ENCODE results near the gene ADSS1. TPM values are rescaled to one million over a fixed set of nuclear protein-coding genes. Genes with fewer than 3 reads are reported as not detected.

Gene ADSS1
- total RNA-seq, 4 donors from 2014 or later, result 5.1 to 32.2 (median 8.8) TPM

GRCh38 chr14:104694475-104694950 is 29.5 kb upstream of the ADSS1 start:
- Histone ChIP-seq H3K4me1 (peaks cover 0 to 97% (median 88%) of the 10 kb centered on the region in 3 donors), H3K9me3 (no peaks in the 10 kb centered on the region), H3K27ac (peak overlapping the region in 3 of 4 donors; percentile 76 to 90 (median 89)), H3K4me3 (peak overlapping the region in 1 of 2 donors; percentile 12), H3K27me3 (no peaks in the 10 kb centered on the region), H3K36me3 (peaks cover 0 to 10% of the 10 kb centered on the region in 2 donors)
- TF ChIP-seq POLR2AphosphoS5 (IDR thresholded peaks at IDR 0.05) (no peak), POLR2A (IDR thresholded peaks at IDR 0.05) (no peak), EP300 (IDR thresholded peaks at IDR 0.05) (no peak)
- TF ChIP-seq, protein P1, sequence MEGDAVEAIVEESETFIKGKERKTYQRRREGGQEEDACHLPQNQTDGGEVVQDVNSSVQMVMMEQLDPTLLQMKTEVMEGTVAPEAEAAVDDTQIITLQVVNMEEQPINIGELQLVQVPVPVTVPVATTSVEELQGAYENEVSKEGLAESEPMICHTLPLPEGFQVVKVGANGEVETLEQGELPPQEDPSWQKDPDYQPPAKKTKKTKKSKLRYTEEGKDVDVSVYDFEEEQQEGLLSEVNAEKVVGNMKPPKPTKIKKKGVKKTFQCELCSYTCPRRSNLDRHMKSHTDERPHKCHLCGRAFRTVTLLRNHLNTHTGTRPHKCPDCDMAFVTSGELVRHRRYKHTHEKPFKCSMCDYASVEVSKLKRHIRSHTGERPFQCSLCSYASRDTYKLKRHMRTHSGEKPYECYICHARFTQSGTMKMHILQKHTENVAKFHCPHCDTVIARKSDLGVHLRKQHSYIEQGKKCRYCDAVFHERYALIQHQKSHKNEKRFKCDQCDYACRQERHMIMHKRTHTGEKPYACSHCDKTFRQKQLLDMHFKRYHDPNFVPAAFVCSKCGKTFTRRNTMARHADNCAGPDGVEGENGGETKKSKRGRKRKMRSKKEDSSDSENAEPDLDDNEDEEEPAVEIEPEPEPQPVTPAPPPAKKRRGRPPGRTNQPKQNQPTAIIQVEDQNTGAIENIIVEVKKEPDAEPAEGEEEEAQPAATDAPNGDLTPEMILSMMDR (IDR thresholded peaks at IDR 0.05), result no peak
- no peak for ATAC-seq
- 47% methylated on average over 5 of the region's 15 CpGs; no CpG with 5 or more reads in 1 of the 2 donors for WGBS, 2 donors (ENCODE audit: low coverage in 1 of 2)

- ATAC-seq, result peak; percentile 31
- Histone ChIP-seq H3K27ac (peak overlapping the region in 3 of 4 donors; percentile 76 to 90 (median 89)), H3K9me3 (no peaks in the 10 kb centered on the region), H3K27me3 (no peaks in the 10 kb centered on the region), H3K36me3 (peaks cover 0 to 10% of the 10 kb centered on the region in 2 donors), H3K4me1 (peaks cover 0 to 100% (median 94%) of the 10 kb centered on the region in 3 donors), H3K4me3 (peak overlapping the region in 1 of 2 donors; percentile 14)
- WGBS, 2 donors (ENCODE audit: low coverage in 1 of 2), result 40% methylated on average over 1 of the region's 19 CpGs; no CpG with 5 or more reads in 1 of the 2 donors
- TF ChIP-seq POLR2A (IDR thresholded peaks at IDR 0.05) (no peak), EP300 (IDR thresholded peaks at IDR 0.05) (no peak), POLR2AphosphoS5 (IDR thresholded peaks at IDR 0.05) (no peak)
- TF ChIP-seq, protein P1 (IDR thresholded peaks at IDR 0.05), result no peak
These were observed 28.9 kb upstream of the ADSS1 start for GRCh38 chr14:104694991-104695659.

DNA sequence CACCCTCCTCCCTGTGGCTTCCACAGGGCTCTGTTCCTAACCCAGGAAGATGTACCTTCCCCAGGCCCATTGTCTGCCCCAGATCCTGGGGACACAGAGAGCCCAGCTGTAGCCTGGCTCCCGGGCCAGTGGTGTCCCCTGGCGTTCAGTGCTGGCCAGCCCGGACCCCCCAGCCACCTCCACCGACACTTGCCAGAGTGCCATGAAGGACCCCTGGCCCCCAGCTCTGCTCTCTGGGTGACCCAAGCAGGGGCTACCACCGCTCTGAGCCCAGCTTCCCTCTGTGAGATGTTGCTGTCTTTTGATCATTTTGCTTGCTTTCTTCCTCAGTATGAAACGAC is 28.4 kb upstream of the ADSS1 start:
- peak overlapping the region in 3 of 4 donors; percentile 76 to 90 (median 89) for H3K27ac ChIP-seq
- peaks cover 0 to 100% (median 95%) of the 10 kb centered on the region in 3 donors for H3K4me1 ChIP-seq
- 20% methylated on average over 1 of the region's 6 CpGs; no CpG with 5 or more reads in 1 of the 2 donors for WGBS, 2 donors (ENCODE audit: low coverage in 1 of 2)

DNA sequence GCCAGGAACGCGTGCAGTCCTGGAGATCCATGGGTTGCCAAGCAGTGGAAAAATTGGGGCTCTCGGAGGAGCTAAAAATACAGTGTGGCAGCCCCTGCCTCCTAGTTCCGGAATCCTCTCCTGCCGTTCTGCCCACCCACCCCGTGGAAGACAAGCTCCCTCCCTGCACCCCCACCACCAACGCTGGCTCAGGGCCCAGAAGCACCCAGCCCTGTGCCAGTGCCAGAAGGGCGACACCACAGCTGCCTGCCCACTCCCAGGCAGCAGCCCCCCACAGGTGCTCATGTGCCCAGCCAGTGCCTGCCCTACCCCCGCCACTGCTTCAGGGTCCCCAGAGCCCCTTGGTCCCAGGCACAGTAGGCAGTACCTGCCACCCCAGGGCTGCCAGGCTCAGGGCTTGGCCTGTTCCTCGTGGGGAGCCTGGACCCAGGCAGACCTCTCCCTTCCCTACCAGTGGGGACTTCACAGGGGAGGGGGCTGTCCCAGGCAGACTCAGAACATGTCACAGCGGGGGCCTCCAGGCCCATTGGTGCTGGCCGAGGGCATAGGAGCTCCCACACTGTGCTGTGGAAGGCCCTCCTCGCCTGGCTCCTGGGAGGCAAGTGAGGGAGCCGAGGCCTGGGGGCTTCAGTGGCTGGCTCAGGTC is 27.2 kb upstream of the ADSS1 start:
- Histone ChIP-seq H3K36me3 (peaks cover 0 to 19% of the 10 kb centered on the region in 2 donors), H3K4me1 (peaks cover 0 to 100% (median 84%) of the 10 kb centered on the region in 3 donors), H3K27me3 (no peaks in the 10 kb centered on the region), H3K27ac (peak overlapping the region; percentile 3 to 90 (median 82)), H3K4me3 (no peak overlapping the region), H3K9me3 (no peaks in the 10 kb centered on the region)
- WGBS, 2 donors (ENCODE audit: low coverage in 1 of 2), result no CpG with 5 or more reads among the region's 14 CpGs
- no peak for ATAC-seq
- TF ChIP-seq, protein P1 (IDR thresholded peaks at IDR 0.05), result no peak
- no peak for TF ChIP-seq POLR2AphosphoS5 (IDR thresholded peaks at IDR 0.05)
- TF ChIP-seq POLR2A (IDR thresholded peaks at IDR 0.05), result no peak
- no peak for TF ChIP-seq EP300 (IDR thresholded peaks at IDR 0.05)

More for the DNA sequence above, 28.4 kb upstream of the ADSS1 start:
- TF ChIP-seq POLR2A (IDR thresholded peaks at IDR 0.05) (no peak), POLR2AphosphoS5 (IDR thresholded peaks at IDR 0.05) (no peak), EP300 (IDR thresholded peaks at IDR 0.05) (no peak)
- TF ChIP-seq, protein P1 (IDR thresholded peaks at IDR 0.05), result peak in 1 of 4 experiments; percentile 13
- Histone ChIP-seq H3K4me3 (no peak overlapping the region), H3K27me3 (no peaks in the 10 kb centered on the region), H3K9me3 (no peaks in the 10 kb centered on the region), H3K36me3 (peaks cover 0 to 10% of the 10 kb centered on the region in 2 donors)
- ATAC-seq, result no peak
